Parathyroid adenoma (tissue), 2 donors: ENCODE results near the gene METTL13.

Experiments used
- H2AFZ ChIP-seq: fragments of 300-600 bp; sonication (generic); one replicate; pipeline ENCODE4 v1.7.0; 2017; ENCODE audit warnings: antibody characterized with exemption, mild to moderate bottlenecking
- H3K27ac ChIP-seq: fragments of 300-600 bp; sonication (generic); one replicate; pipeline ENCODE4 v1.7.0; 2017
- H3K27me3 ChIP-seq: fragments of 300-600 bp; sonication (generic); one replicate; pipeline ENCODE4 v1.7.0; 2017; ENCODE audit warnings: low read length; ENCODE audit not compliant: control insufficient read depth, insufficient read depth
- H3K36me3 ChIP-seq: fragments of 300-600 bp; sonication (generic); one replicate; pipeline ENCODE4 v1.7.0; 2017; ENCODE audit warnings: low read length; ENCODE audit not compliant: control insufficient read depth, insufficient read depth
- H3K4me1 ChIP-seq: fragments of 300-600 bp; sonication (generic); one replicate; pipeline ENCODE4 v1.7.0; 2017; ENCODE audit warnings: control low read depth
- H3K4me2 ChIP-seq: fragments of 300-600 bp; sonication (generic); one replicate; pipeline ENCODE4 v1.7.0; 2017; ENCODE audit warnings: low read length
- H3K4me3 ChIP-seq: fragments of 300-600 bp; sonication (generic); one replicate; pipeline ENCODE4 v1.7.0; 2017; ENCODE audit warnings: low read depth, low read length
- H3K79me2 ChIP-seq: fragments of 300-600 bp; sonication (generic); one replicate; pipeline ENCODE4 v1.7.0; 2017; ENCODE audit warnings: control low read depth
- H3K9ac ChIP-seq: fragments of 300-600 bp; sonication (generic); one replicate; pipeline ENCODE4 v1.7.0; 2017; ENCODE audit warnings: mild to moderate bottlenecking
- H3K9me3 ChIP-seq: fragments of 300-600 bp; sonication (generic); one replicate; pipeline ENCODE4 v1.7.0; 2017; ENCODE audit warnings: low read length; ENCODE audit not compliant: control insufficient read depth
- CTCF ChIP-seq: fragments of 300-600 bp; sonication (generic); IDR thresholded peaks from one replicate; pipeline ENCODE4 v1.7.0; 2017; ENCODE audit warnings: antibody characterized with exemption, mild to moderate bottlenecking
- donor health status: primary hyperparathyroidism.

Gene METTL13

DNA sequence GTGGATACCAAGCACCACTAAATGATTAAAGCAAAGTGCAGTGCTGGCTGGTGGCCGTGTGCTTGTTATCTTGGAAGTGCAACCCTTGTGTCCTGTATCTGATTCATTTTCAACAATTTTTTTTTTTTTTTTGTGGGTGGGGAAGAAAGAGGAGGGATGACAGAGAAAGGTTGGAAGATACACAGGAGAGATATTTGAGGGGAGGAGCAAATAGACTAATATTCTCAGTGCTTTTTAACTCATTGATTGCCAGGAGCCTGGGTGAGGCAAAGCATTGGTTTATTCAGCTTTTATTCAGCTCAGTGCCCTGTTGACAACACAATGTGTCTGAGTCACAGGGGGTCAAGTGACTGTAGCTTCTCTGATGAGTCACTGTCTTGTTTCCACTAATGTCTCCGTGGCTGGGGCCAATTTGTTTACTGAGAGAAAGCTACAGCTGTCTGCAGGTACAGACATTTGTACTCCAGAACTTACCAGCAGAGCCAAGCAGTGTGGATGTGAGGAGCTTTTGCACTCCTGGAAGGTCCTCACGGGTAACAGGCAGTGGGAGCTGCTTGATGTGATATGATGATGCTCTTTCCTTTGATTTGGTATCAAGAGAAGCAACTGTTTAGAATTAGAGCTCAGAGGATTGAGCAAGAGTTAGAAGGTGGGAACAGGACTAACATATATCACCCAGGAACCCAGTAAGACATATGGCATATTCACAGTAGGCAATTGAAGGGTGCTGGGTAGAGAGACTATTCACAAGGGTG, 36.2 kb downstream of the METTL13 start:
- Histone ChIP-seq H3K9ac (no peak overlapping the region), H3K27ac (no peak overlapping the region)

DNA sequence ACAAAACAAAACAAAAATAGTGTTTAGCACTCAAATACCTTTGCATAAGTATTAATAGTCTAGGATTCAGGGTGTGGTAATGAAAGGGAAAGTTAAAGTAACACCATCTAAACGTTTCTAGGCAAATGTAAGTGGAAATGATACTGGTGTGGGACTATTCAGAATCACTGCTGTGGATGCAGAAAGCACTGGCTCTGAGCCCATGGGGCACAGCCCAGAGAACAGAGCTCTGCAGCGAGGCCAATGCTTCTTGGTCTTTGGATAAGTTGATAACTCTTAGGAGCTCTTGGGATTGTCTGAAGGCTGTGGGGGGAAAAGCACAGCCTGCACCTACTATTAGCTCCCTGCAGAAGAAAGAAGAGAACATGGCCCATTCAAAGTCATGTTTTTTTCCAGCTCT, 38.5 kb downstream of the METTL13 start:
- no peak overlapping the region for H3K27ac ChIP-seq
- H3K4me2 ChIP-seq = no peak overlapping the region
- no peaks in the 10 kb centered on the region for H3K9me3 ChIP-seq
- no peaks in the 10 kb centered on the region for H3K27me3 ChIP-seq
- no peak overlapping the region for H3K4me3 ChIP-seq
- no peaks in the 10 kb centered on the region for H3K36me3 ChIP-seq
- no peaks in the 10 kb centered on the region for H3K79me2 ChIP-seq
- no peak for TF ChIP-seq CTCF
- no peaks in the 10 kb centered on the region for H3K4me1 ChIP-seq
- no peak overlapping the region for H2AFZ ChIP-seq
- no peak overlapping the region for H3K9ac ChIP-seq

More for the DNA sequence above, 36.2 kb downstream of the METTL13 start:
- Histone ChIP-seq H3K9me3 (no peaks in the 10 kb centered on the region), H3K79me2 (no peaks in the 10 kb centered on the region), H3K36me3 (no peaks in the 10 kb centered on the region), H3K4me1 (no peaks in the 10 kb centered on the region), H3K4me2 (no peak overlapping the region), H2AFZ (no peak overlapping the region), H3K4me3 (no peak overlapping the region), H3K27me3 (no peaks in the 10 kb centered on the region)
- TF ChIP-seq CTCF = no peak

DNA sequence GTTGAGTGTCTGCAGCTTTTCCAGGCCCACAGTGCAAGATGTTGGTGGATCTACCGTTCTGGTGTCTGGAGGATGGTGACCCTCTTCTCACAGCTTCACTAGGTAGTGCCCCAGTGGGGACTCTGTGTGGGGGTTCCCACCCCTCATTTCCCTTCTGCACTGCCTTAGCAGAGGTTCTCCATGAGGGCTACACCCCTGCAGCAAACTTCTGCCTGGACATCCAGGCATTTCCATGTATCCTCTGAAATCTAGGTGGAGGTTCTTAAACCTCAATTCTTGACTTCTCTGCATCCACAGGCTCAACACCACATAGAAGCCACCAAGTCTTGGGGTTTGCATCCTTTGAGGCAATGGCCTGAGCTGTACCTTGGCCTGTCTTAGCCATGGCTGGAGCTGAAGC, 45.5 kb downstream of the METTL13 start:
- no peaks in the 10 kb centered on the region for H3K9me3 ChIP-seq
- no peak overlapping the region for H3K9ac ChIP-seq
- no peak overlapping the region for H3K27ac ChIP-seq
- H3K36me3 ChIP-seq = no peaks in the 10 kb centered on the region
- TF ChIP-seq CTCF = no peak
- H2AFZ ChIP-seq = no peak overlapping the region
- H3K4me2 ChIP-seq = no peak overlapping the region
- no peak overlapping the region for H3K4me3 ChIP-seq
- H3K79me2 ChIP-seq = no peaks in the 10 kb centered on the region
- H3K27me3 ChIP-seq = no peaks in the 10 kb centered on the region
- no peaks in the 10 kb centered on the region for H3K4me1 ChIP-seq

DNA sequence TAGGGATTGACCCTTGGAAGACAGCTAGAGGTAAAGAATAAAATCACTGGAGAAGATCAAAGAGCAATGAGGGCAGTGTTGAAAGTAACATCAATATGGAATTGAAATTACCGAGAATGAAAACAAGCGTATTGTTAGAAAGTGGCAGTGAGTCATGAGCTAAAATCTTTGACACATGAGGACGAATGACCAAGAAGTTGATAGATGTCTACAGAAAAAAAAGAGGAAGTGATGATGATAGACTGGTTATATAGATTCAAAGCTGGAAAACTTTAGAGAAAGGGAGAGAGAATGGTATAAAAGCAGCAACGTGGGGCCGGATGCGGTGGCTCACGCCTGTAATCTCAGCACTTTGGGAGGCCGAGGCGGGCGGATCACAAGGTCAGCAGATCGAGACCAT, 47.3 kb downstream of the METTL13 start:
- H3K27me3 ChIP-seq = no peaks in the 10 kb centered on the region
- H3K4me2 ChIP-seq = no peak overlapping the region
- no peak overlapping the region for H3K27ac ChIP-seq
- no peaks in the 10 kb centered on the region for H3K4me1 ChIP-seq
- no peak overlapping the region for H3K9ac ChIP-seq
- no peak overlapping the region for H3K4me3 ChIP-seq
- no peaks in the 10 kb centered on the region for H3K36me3 ChIP-seq
- no peaks in the 10 kb centered on the region for H3K79me2 ChIP-seq
- no peak overlapping the region for H2AFZ ChIP-seq
- no peak for TF ChIP-seq CTCF
- no peaks in the 10 kb centered on the region for H3K9me3 ChIP-seq
